ENCODE measurements around the gene SNAPIN.

DNA sequence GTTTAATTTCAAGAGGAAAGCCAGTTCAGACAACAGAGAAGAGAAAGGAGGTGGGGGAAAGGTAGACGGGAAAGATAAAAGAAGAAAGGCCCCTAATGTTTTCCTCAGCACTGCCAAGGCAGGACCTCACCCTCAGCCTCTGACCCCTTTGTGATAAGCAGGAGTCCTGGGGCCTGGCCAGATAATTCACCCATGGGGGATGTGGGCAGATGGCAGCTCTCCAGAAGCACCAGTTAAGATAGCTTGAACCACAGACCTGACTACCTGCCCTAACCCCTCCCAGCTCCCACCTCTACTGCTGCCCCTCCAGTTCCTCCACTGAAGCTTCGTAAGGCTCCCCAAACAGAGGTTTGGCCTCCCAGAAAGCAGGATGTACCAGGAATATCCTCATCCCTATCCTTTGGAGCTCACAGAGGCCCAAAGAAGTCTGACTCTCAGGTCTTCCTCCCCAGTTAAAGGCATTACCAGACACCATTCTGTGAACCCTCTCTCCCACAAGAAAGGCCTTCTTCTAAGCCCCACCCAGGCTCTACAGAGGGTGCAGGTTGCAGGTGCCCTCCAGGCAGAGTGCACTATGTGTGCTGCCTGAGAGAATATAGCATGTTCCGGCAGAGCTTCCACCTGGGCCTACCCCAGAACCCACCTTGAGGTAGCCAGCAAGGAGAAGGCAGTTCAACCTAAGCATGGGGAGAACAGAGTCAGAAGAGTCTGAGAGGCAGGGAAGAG lies 9.2 kb upstream of the SNAPIN start:
- TF ChIP-seq, protein P1, sequence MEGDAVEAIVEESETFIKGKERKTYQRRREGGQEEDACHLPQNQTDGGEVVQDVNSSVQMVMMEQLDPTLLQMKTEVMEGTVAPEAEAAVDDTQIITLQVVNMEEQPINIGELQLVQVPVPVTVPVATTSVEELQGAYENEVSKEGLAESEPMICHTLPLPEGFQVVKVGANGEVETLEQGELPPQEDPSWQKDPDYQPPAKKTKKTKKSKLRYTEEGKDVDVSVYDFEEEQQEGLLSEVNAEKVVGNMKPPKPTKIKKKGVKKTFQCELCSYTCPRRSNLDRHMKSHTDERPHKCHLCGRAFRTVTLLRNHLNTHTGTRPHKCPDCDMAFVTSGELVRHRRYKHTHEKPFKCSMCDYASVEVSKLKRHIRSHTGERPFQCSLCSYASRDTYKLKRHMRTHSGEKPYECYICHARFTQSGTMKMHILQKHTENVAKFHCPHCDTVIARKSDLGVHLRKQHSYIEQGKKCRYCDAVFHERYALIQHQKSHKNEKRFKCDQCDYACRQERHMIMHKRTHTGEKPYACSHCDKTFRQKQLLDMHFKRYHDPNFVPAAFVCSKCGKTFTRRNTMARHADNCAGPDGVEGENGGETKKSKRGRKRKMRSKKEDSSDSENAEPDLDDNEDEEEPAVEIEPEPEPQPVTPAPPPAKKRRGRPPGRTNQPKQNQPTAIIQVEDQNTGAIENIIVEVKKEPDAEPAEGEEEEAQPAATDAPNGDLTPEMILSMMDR (conservative IDR thresholded peaks at IDR 0.05; ENCODE audit: low read depth, low read length), result no peak
- TF ChIP-seq EZH2 (IDR thresholded peaks at IDR 0.05; ENCODE audit: low read length, unreplicated experiment), result no peak

All from PC-3 (cell line).